Thyroid gland (tissue), 4 donors: ENCODE measurements around the gene GMEB2. TPM values are rescaled to one million over a fixed set of nuclear protein-coding genes. Genes with fewer than 3 reads are reported as not detected.
A peak's percentile ranks its signal among the peaks of the same experiment; 100 is the strongest.

Source experiments
- DNase-seq, 2 donors: peaks; one replicate each; pipeline ENCODE4 v3.0.0-alpha.2; 2019
- H3K27ac ChIP-seq, 3 donors: fragments of 200-600 bp; sonication (generic); 1 replicate in 2 of 3; 2 replicates in 1 of 3; pipeline ENCODE4 v1.5.1; 2016 to 2019; ENCODE audit warnings: mild to moderate bottlenecking in 1 of 3, moderate library complexity in 1 of 3
- H3K27me3 ChIP-seq: fragments of 200-600 bp; sonication (generic); one replicate; pipeline ENCODE4 v1.5.1; 2019
- H3K36me3 ChIP-seq, 2 donors: fragments of 200-600 bp; sonication (generic); one replicate each; pipeline ENCODE4 v1.5.1; 2016 to 2019
- H3K4me1 ChIP-seq, 2 donors: fragments of 200-600 bp; sonication (generic); one replicate each; pipeline ENCODE4 v1.5.1; 2017 to 2019
- H3K4me3 ChIP-seq, 3 donors: fragments of 200-600 bp; sonication (generic); replicated peaks in 1 of 3; 1 replicate in 2 of 3; 2 replicates in 1 of 3; pipeline ENCODE4 v1.5.1; 2016; ENCODE audit warnings: mild to moderate bottlenecking in 1 of 3
- H3K9me3 ChIP-seq: fragments of 200-600 bp; sonication (generic); one replicate; pipeline ENCODE4 v1.5.1; 2017
- POLR2A ChIP-seq, 2 donors: fragments of 450-650 bp; IDR thresholded peaks; one replicate each; pipeline ENCODE4 v1.6.1; 2017; ENCODE audit warnings: antibody characterized with exemption in 2 of 2, mild to moderate bottlenecking in 2 of 2, moderate library complexity in 1 of 2
- WGBS, 2 donors: methylation state at CpG; one replicate each; pipeline ENCODE4 v1.1.5; 2017; 5-methylcytosine and 5-hydroxymethylcytosine counted together
- intact Hi-C: fragments of 100-400 bp; cut with DNase I; formaldehyde crosslinking; loops from one replicate; pipeline ENCODE4 v1.15.1; 2023
- total RNA-seq, 4 donors: library from RNA; depleted of rRNA; stranded (reverse); fragments of >200 nt; gene quantifications; one replicate each; pipeline ENCODE4 v1.2.3, GENCODE V29; 2016
- TF ChIP-seq, protein P1 (sequence below), 6 experiments: fragments of 200-600 bp in 3 of 6; fragments of 450-650 bp in 3 of 6; sonication (generic) in 3 of 6; IDR thresholded peaks; one replicate each; pipeline ENCODE4 v1.5.1; 2016 to 2019; ENCODE audit warnings: antibody characterized with exemption in 6 of 6, mild to moderate bottlenecking in 2 of 6, inconsistent platforms in 1 of 6, moderate library complexity in 1 of 6

The GMEB2 gene
- total RNA-seq, 4 donors from 2014 or later: 23.1 to 34.9 (median 29.9) TPM

- intact Hi-C loops: no loop called here
- no peak overlapping the region for H3K4me3 ChIP-seq
- no peak for TF ChIP-seq POLR2A (IDR thresholded peaks at IDR 0.05)
- TF ChIP-seq, protein P1, sequence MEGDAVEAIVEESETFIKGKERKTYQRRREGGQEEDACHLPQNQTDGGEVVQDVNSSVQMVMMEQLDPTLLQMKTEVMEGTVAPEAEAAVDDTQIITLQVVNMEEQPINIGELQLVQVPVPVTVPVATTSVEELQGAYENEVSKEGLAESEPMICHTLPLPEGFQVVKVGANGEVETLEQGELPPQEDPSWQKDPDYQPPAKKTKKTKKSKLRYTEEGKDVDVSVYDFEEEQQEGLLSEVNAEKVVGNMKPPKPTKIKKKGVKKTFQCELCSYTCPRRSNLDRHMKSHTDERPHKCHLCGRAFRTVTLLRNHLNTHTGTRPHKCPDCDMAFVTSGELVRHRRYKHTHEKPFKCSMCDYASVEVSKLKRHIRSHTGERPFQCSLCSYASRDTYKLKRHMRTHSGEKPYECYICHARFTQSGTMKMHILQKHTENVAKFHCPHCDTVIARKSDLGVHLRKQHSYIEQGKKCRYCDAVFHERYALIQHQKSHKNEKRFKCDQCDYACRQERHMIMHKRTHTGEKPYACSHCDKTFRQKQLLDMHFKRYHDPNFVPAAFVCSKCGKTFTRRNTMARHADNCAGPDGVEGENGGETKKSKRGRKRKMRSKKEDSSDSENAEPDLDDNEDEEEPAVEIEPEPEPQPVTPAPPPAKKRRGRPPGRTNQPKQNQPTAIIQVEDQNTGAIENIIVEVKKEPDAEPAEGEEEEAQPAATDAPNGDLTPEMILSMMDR (IDR thresholded peaks at IDR 0.05): no peak
- WGBS, 2 donors: 31 to 32% methylated on average over 6 to 22 of the region's 25 CpGs
- no peak for DNase-seq
- no peaks in the 10 kb centered on the region for H3K9me3 ChIP-seq
- no peaks in the 10 kb centered on the region for H3K27me3 ChIP-seq
- H3K27ac ChIP-seq: no peak overlapping the region
- H3K36me3 ChIP-seq: no peaks in the 10 kb centered on the region
- H3K4me1 ChIP-seq: peaks cover 4 to 8% of the 10 kb centered on the region in 2 donors
Measured at GRCh38 chr20:63549019-63549418, 77.9 kb downstream of the GMEB2 start.

DNA sequence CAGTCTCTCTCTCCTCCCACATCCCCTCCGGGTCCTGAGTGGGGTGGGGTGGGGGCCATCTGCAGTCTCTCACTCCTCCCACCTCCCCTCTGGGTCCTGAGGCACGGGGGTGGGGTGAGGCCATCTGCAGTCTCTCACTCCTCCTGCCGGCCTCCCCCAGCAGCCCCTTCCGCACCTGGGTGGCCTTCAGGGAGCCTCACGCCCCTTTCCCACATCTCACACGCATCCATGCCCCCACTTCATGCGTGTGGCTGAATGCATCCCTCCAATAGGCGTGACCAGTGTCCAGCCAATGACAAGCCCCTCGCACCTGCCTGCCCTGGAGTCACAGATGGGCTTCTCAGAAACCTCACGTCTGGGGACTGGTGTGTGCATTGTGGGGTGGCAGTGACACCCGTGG is 78.4 kb downstream of the GMEB2 start:
- DNase-seq: no peak
- Histone ChIP-seq H3K36me3 (no peaks in the 10 kb centered on the region), H3K27ac (no peak overlapping the region), H3K4me1 (peaks cover 0 to 5% of the 10 kb centered on the region in 2 donors), H3K9me3 (no peaks in the 10 kb centered on the region), H3K27me3 (no peaks in the 10 kb centered on the region), H3K4me3 (no peak overlapping the region)
- WGBS, 2 donors: 46 to 60% methylated on average over 8 of the region's 11 CpGs
- intact Hi-C loops: no loop called here
- TF ChIP-seq, protein P1 (IDR thresholded peaks at IDR 0.05): no peak
- TF ChIP-seq POLR2A (IDR thresholded peaks at IDR 0.05): no peak

DNA sequence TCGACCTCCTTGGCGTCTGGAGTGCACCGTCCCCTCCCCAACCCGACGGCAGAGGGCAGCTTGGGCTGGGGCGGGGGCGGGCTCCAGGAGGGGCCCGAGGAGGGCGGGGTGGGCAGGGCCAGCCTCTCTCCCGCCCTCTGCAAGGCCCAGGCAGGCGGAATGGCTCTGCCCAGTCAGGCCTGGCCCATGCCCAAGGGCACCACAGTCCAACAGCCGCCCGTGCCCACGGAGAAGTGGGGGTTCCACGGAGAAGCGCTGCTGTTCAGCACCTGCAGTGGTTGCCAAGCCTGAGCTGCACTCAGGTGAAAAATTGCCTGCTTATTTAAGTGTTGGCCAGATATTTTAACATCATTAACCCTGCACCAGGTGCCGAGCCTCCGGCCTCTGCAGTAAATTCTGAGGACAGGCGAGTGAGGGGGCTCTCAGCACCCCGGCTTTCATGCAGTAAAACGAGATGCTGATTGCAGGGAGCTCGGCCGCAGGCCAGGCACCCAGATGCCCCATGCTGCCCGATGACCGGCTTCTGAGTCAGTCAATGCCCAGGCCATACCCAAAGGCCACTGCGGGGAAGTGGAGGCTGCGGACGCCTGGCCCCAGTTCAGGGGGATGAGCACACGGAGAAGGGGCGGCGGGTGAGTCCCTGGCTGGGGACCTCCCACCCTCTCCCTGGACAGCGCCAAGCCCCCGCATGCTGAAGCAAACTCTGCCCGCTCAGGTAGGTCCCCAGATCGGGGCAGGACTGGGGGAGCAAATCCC is 79.0 kb downstream of the GMEB2 start, which contains the start of gene SRMS:
SRMS (minus strand) TSS at position 25 of the 756 bp plus-strand sequence. CDS start 286 bp downstream, outside the sequence.
- TF ChIP-seq, protein P1 (IDR thresholded peaks at IDR 0.05): no peak
- TF ChIP-seq POLR2A (IDR thresholded peaks at IDR 0.05): no peak
- no peaks in the 10 kb centered on the region for H3K27me3 ChIP-seq
- intact Hi-C loops: no loop called here
- no peak within 1 kb of the TSS for H3K4me3 ChIP-seq
- H3K36me3 ChIP-seq: no peaks in the 10 kb centered on the region
- DNase-seq: peak; percentile 30 to 31
- H3K4me1 ChIP-seq: peaks cover 0 to 4% of the 10 kb centered on the region in 2 donors
- no peaks in the 10 kb centered on the region for H3K9me3 ChIP-seq
- H3K27ac ChIP-seq: no peak within 1 kb of the TSS
- WGBS, 2 donors: 75 to 80% methylated on average over 7 to 20 of the region's 35 CpGs

DNA sequence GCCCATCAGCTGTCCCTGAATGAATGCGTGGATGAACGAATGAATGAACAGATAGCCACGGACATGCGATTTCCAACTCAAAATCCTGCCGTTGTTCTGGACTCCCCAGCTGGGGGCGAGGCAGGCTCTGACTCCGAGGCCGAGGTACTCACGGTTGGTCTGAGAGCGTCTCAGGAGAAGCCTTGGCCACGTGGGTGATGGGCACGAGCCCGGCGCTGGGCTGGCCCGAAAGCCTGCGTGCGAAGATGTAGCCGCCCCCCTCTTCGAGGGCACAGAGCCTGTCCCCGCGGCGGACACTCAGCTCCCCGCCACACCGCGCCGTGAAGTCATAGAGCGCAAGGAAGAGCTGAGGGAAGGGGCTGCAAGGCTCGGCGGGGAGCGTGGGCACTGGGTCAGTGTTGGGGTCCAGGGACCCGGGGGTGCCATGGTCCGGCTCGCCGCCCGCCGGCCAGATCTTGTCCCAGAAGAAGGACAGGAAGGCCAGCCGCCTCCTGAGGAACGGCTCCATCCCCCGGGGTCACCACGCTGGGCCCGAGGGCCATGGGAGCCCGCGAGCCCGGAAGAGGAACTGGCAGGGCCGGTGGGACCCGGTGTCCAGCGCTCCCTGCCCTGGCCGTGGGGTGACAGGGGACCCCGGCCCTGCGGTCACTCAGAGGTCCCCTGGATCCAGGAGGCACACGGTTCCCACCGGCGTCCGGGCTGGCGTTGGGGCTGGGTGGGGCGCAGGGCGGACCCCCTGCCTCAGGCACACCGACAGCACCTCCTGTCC is 79.8 kb downstream of the GMEB2 start:
- Histone ChIP-seq H3K9me3 (no peaks in the 10 kb centered on the region), H3K27me3 (no peaks in the 10 kb centered on the region), H3K27ac (no peak overlapping the region), H3K4me1 (no peaks in the 10 kb centered on the region), H3K4me3 (no peak overlapping the region), H3K36me3 (no peaks in the 10 kb centered on the region)
- WGBS, 2 donors: 29 to 61% methylated on average over 8 to 53 of the region's 58 CpGs
- intact Hi-C loops: no loop called here
- TF ChIP-seq POLR2A (IDR thresholded peaks at IDR 0.05): no peak
- TF ChIP-seq, protein P1 (IDR thresholded peaks at IDR 0.05): no peak
- DNase-seq: no peak
